SK-MEL-5 (cell line): ENCODE measurements around the gene TAF10. TPM values are rescaled to one million over a fixed set of nuclear protein-coding genes. Genes with fewer than 3 reads are reported as not detected.

Experiments
- total RNA-seq: library from RNA; depleted of rRNA; stranded (reverse); fragments of >200 nt; shearing (Covaris generic); gene quantifications from 2 replicates; pipeline ENCODE4 v1.2.3, GENCODE V29; 2014; rRNA removed

TAF10 gene
- total RNA-seq, 1 experiment from 2014 or later: 129 TPM

Other genes with a start within 250 kb of the TAF10 start
- gene SMPD1, start 221.7 kb downstream of the TAF10 start, total RNA-seq: 39.4 and 40.0 TPM in 2 replicates
- gene APBB1, start 193.1 kb downstream of the TAF10 start, total RNA-seq: 38.0 and 46.2 TPM in 2 replicates
- 0.35 TPM in 1 of 2 replicates, not detected in the other for gene HPX, start 171.2 kb downstream of the TAF10 start, total RNA-seq
- gene TRIM3, start 138.3 kb downstream of the TAF10 start, total RNA-seq: 11.7 and 12.8 TPM in 2 replicates
- gene ARFIP2, start 130.9 kb downstream of the TAF10 start, total RNA-seq: 61.2 and 66.8 TPM in 2 replicates
- 61.3 and 68.5 TPM in 2 replicates for gene TIMM10B, start 130.7 kb downstream of the TAF10 start, total RNA-seq
- gene DNHD1, start 114.9 kb downstream of the TAF10 start, total RNA-seq: 1.5 and 2.8 TPM in 2 replicates
- gene RRP8, start 8.6 kb downstream of the TAF10 start, total RNA-seq: 32.5 and 35.5 TPM in 2 replicates
- 106 and 111 TPM in 2 replicates for gene ILK, start 8.4 kb downstream of the TAF10 start, total RNA-seq
- gene TPP1, start 7.2 kb upstream of the TAF10 start, total RNA-seq: 84.3 and 91.7 TPM in 2 replicates
- gene DCHS1, start 43.6 kb upstream of the TAF10 start, total RNA-seq: 0.11 and 0.19 TPM in 2 replicates
- gene MRPL17, start 71.1 kb upstream of the TAF10 start, total RNA-seq: 58.3 and 62.6 TPM in 2 replicates
- gene OR2AG2, start 159.8 kb upstream of the TAF10 start, total RNA-seq: 0.08 and 0.61 TPM in 2 replicates
- gene OR2AG1, start 170.8 kb upstream of the TAF10 start, total RNA-seq: not detected in 2 replicates
- 0.05 and 0.11 TPM in 2 replicates for gene OR6A2, start 187.5 kb upstream of the TAF10 start, total RNA-seq
- not detected in 2 replicates for gene OR10A5, start 233.5 kb upstream of the TAF10 start, total RNA-seq